GM12878 (cell line): ENCODE data around the gene RFTN2. TPM values are rescaled to one million over a fixed set of nuclear protein-coding genes. Genes with fewer than 3 reads are reported as not detected.

Source experiments
- ATAC-seq: fragments of 200-7000 bp; cut with Tn5 transposase; 3 replicates; pipeline ENCODE4 v1.9.1; 2020; ENCODE audit warnings: mild to moderate bottlenecking, moderate library complexity
- BruUV-seq: library from RNA; stranded (reverse); fragments of 400-500 nt; replicated peaks from 2 replicates; lab custom pipeline; 2021; lab: Mats Ljungman, UMichigan
- CTCF ChIA-PET: fragments of 300-600 bp; sonication (Branson Sonifier 250); formaldehyde crosslinking; extraction: SDS; loops from one replicate; lab custom pipeline; 2021; ENCODE audit warnings: inconsistent platforms; lab: Yijun Ruan, JAX
- POLR2A ChIA-PET: fragments of 350-600 bp; formaldehyde crosslinking; extraction: SDS; loops from one replicate; lab custom pipeline; 2021; ENCODE audit warnings: inconsistent platforms; lab: Charles Lee
- RAD21 ChIA-PET: fragments of 300-600 bp; sonication (Branson Sonifier 250); formaldehyde crosslinking; loops from one replicate; lab custom pipeline; 2023; ENCODE audit warnings: antibody characterized with exemption; ENCODE audit not compliant: unreplicated experiment; lab: Charles Lee
- SMC1A ChIA-PET: fragments of 300-600 bp; sonication (Branson Sonifier 250); formaldehyde crosslinking; loops from one replicate; lab custom pipeline; 2023; ENCODE audit not compliant: unreplicated experiment, uncharacterized antibody; lab: Charles Lee
- DNase-seq: peaks from one replicate; pipeline ENCODE4 v3.0.0-alpha.2; 2011; ENCODE audit warnings: low read depth, low spot score
- FAIRE-seq: peaks from 3 replicates; lab custom pipeline; 2011; peaks lifted over from hg19 to GRCh38; lab: Jason Lieb, UNC
- H2AFZ ChIP-seq: 2 replicates; pipeline ENCODE4 v1.6.0; 2011; ENCODE audit warnings: low read depth, low read length, control low read depth; ENCODE audit not compliant: control insufficient read depth
- H3K27ac ChIP-seq: 2 replicates; pipeline ENCODE4 v1.5.1; 2011; ENCODE audit warnings: control low read depth; ENCODE audit not compliant: control insufficient read depth, insufficient read depth
- H3K27me3 ChIP-seq, 2 experiments: replicated peaks in 1 of 2; 2 replicates each; pipeline versions ENCODE4 v1.6.0 to v1.6.1; 2011; ENCODE audit warnings: low read length in 1 of 2; ENCODE audit not compliant: control insufficient read depth in 2 of 2, insufficient read depth in 2 of 2
- H3K36me3 ChIP-seq, 2 experiments: 2 replicates each; pipeline ENCODE4 v1.5.1; 2011; ENCODE audit warnings: low read length in 1 of 2; ENCODE audit not compliant: control insufficient read depth in 2 of 2, insufficient read depth in 2 of 2
- H3K4me1 ChIP-seq: 2 replicates; pipeline ENCODE4 v1.6.1; 2011; ENCODE audit warnings: mild to moderate bottlenecking, low read length, moderate library complexity, mixed read lengths; ENCODE audit not compliant: control insufficient read depth, insufficient read depth
- H3K4me2 ChIP-seq: 2 replicates; pipeline ENCODE4 v1.6.0; 2011; ENCODE audit warnings: control low read depth; ENCODE audit not compliant: control insufficient read depth, insufficient read depth
- H3K4me3 ChIP-seq: fragments of 200-600 bp; sonication (generic); 2 replicates; pipeline ENCODE4 v1.5.1; 2016
- H3K79me2 ChIP-seq: 2 replicates; pipeline ENCODE4 v1.6.0; 2011; ENCODE audit warnings: low read length; ENCODE audit not compliant: control insufficient read depth, insufficient read depth
- H3K9ac ChIP-seq: 2 replicates; pipeline ENCODE4 v1.8.0; 2011; ENCODE audit warnings: low read length, control low read depth, mixed read lengths; ENCODE audit not compliant: control insufficient read depth, insufficient read depth
- H3K9me3 ChIP-seq: replicated peaks from 3 replicates; pipeline ENCODE4 v1.5.1; 2011; ENCODE audit warnings: mild to moderate bottlenecking, low read length; ENCODE audit not compliant: control insufficient read depth, insufficient read depth
- H4K20me1 ChIP-seq: 2 replicates; pipeline ENCODE4 v1.6.0; 2011; ENCODE audit not compliant: control insufficient read depth, insufficient read depth
- BRCA1 ChIP-seq: IDR thresholded peaks from 2 replicates; pipeline ENCODE4 v1.6.1; 2011; ENCODE audit warnings: low read depth, low read length, improper control_type of control experiment
- DPF2 ChIP-seq: fragments of 450-650 bp; IDR thresholded peaks from 2 replicates; pipeline ENCODE4 v1.6.1; 2017; ENCODE audit warnings: mild to moderate bottlenecking
- KLF5 ChIP-seq: fragments of 450-650 bp; IDR thresholded peaks from 2 replicates; pipeline ENCODE4 v1.6.1; 2014; ENCODE audit warnings: mild to moderate bottlenecking; ENCODE audit not compliant: partially characterized antibody
- MYC ChIP-seq: IDR thresholded peaks from 2 replicates; pipeline ENCODE4 v1.6.1; 2011; ENCODE audit warnings: mild to moderate bottlenecking, low read length, moderate library complexity, inconsistent platforms; ENCODE audit not compliant: insufficient read depth, insufficient replicate concordance, insufficient read length, severe bottlenecking
- NFXL1 ChIP-seq: fragments of 450-650 bp; IDR thresholded peaks from 2 replicates; pipeline ENCODE4 v1.6.1; 2017; ENCODE audit warnings: antibody characterized with exemption, mild to moderate bottlenecking, borderline replicate concordance
- PAX5 ChIP-seq: IDR thresholded peaks from 2 replicates; pipeline ENCODE4 v1.6.1; 2011; ENCODE audit warnings: low read depth, low read length, borderline replicate concordance
- RCOR1 ChIP-seq: conservative IDR thresholded peaks from 2 replicates; pipeline ENCODE4 v1.6.1; 2012; ENCODE audit warnings: low read depth, low read length, improper control_type of control experiment
- SMARCA5 ChIP-seq: fragments of 450-650 bp; IDR thresholded peaks from 2 replicates; pipeline ENCODE4 v1.6.1; 2017; ENCODE audit warnings: mild to moderate bottlenecking
- SUPT20H ChIP-seq: IDR thresholded peaks from 2 replicates; pipeline ENCODE4 v1.6.1; 2011; ENCODE audit warnings: low read depth, mild to moderate bottlenecking, low read length, moderate library complexity, borderline replicate concordance; ENCODE audit not compliant: control insufficient read depth
- ZNF207 ChIP-seq: fragments of 450-650 bp; IDR thresholded peaks from 2 replicates; pipeline ENCODE4 v1.6.1; 2014; ENCODE audit warnings: antibody characterized with exemption, mild to moderate bottlenecking, borderline replicate concordance
- in situ Hi-C: fragments of 300-500 bp; cut with MboI; formaldehyde crosslinking; loops from 9 replicates; pipeline ENCODE4 v1.14.3; 2018; ENCODE audit warnings: mixed read lengths
- intact Hi-C: fragments of 100-400 bp; cut with micrococcal nuclease; formaldehyde crosslinking; loops from one replicate; pipeline ENCODE4 v1.14.2; 2022; ENCODE audit not compliant: unreplicated experiment
- polyA plus RNA-seq, 11 experiments: library from polyadenylated mRNA; depleted of rRNA in 4 of 11; unstranded in 6 of 11; stranded (reverse) in 5 of 11; fragments of >200 nt; fragmentation: Nextera tagmentation in 4 of 11; fragmentation: Illumina TruSeq in 1 of 11; extraction: Ambion mirVana in 4 of 11; extraction: Trizol in 1 of 11; gene quantifications; 1 replicate in 1 of 11; 2 replicates in 10 of 11; pipeline versions ENCODE4 v1.2.1 to v1.2.3, GENCODE V29; 2011 to 2016; ENCODE audit warnings: inconsistent platforms in 2 of 11, missing spikeins in 2 of 11, low read depth in 1 of 11
- total RNA-seq, 4 experiments: library from RNA; depleted of rRNA in 3 of 4; stranded (reverse); fragments of >200 nt in 3 of 4; fragmentation: Illumina TruSeq in 1 of 4; extraction: Trizol in 1 of 4; gene quantifications; 2 replicates each; pipeline versions ENCODE4 v1.2.1 to v1.2.3, GENCODE V29; 2013 to 2021
- TF ChIP-seq, protein P1 (sequence below): IDR thresholded peaks from 2 replicates; pipeline ENCODE4 v1.6.1; 2011; ENCODE audit warnings: borderline replicate concordance, low read depth, mild to moderate bottlenecking, moderate library complexity, mixed read lengths, low read length; ENCODE audit not compliant: insufficient read depth; ENCODE audit errors: extremely low read length
- TF ChIP-seq, protein P2 (sequence below): fragments of 450-650 bp; formaldehyde crosslinking; IDR thresholded peaks from 2 replicates; pipeline ENCODE4 v1.5.0; 2022; ENCODE audit warnings: mild to moderate bottlenecking, missing genetic modification characterization
- TF ChIP-seq, protein P3 (sequence below): fragments of 450-650 bp; IDR thresholded peaks from 2 replicates; pipeline ENCODE4 v1.6.1; 2014; ENCODE audit warnings: mild to moderate bottlenecking
- TF ChIP-seq, protein P4 (sequence below): fragments of 450-650 bp; IDR thresholded peaks from 2 replicates; pipeline ENCODE4 v1.6.1; 2016; ENCODE audit warnings: mild to moderate bottlenecking

Gene RFTN2
- total and polyA plus RNA-seq, 10 of the 15 experiments (the other 5 are each of a cell fraction or from before 2014, with no cell fraction given): 0.09 to 0.23 TPM; not detected in 8

DNA sequence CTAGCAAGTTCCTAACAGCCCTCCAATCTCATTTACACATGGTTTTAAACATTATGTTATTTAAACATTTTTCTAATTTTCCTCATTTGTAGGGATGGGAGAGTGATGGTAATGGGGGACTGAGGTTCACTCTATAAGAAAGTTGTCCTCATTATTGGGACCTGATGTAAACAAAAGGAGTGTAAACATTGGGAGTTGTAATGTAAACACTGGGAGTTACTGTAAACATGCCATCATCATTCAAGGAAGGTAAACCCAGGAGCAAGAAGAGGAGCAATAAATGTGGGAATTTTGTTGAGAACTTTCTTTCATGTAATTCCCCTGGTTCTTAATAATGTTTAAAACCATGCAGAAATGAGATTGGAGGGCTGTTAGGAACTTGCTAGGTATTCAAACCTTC is 17.8 kb downstream of the RFTN2 start:
- in situ Hi-C loops: no loop called here
- H3K4me1 ChIP-seq: no peaks in the 10 kb centered on the region
- H3K79me2 ChIP-seq: no peaks in the 10 kb centered on the region
- no peak overlapping the region for H3K4me3 ChIP-seq
- no peaks in the 10 kb centered on the region for H4K20me1 ChIP-seq
- intact Hi-C loops: no loop called here
- ChIA-PET RAD21 (no interaction called here), CTCF (interaction anchor here (1.6 kb wide), 1 partner anchor 8 kb away, joined by 5 read pairs; no protein-coding TSS in a partner anchor), POLR2A (no interaction called here), SMC1A (no interaction called here)
- H3K4me2 ChIP-seq: no peak overlapping the region
- TF ChIP-seq, protein P1, sequence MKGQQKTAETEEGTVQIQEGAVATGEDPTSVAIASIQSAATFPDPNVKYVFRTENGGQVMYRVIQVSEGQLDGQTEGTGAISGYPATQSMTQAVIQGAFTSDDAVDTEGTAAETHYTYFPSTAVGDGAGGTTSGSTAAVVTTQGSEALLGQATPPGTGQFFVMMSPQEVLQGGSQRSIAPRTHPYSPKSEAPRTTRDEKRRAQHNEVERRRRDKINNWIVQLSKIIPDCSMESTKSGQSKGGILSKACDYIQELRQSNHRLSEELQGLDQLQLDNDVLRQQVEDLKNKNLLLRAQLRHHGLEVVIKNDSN: no peak
- TF ChIP-seq PAX5 (no peak), SMARCA5 (no peak), NFXL1 (no peak), DPF2 (no peak), MYC (no peak), SUPT20H (no peak), ZNF207 (no peak), KLF5 (no peak), RCOR1 (no peak), BRCA1 (no peak)
- TF ChIP-seq, protein P2, sequence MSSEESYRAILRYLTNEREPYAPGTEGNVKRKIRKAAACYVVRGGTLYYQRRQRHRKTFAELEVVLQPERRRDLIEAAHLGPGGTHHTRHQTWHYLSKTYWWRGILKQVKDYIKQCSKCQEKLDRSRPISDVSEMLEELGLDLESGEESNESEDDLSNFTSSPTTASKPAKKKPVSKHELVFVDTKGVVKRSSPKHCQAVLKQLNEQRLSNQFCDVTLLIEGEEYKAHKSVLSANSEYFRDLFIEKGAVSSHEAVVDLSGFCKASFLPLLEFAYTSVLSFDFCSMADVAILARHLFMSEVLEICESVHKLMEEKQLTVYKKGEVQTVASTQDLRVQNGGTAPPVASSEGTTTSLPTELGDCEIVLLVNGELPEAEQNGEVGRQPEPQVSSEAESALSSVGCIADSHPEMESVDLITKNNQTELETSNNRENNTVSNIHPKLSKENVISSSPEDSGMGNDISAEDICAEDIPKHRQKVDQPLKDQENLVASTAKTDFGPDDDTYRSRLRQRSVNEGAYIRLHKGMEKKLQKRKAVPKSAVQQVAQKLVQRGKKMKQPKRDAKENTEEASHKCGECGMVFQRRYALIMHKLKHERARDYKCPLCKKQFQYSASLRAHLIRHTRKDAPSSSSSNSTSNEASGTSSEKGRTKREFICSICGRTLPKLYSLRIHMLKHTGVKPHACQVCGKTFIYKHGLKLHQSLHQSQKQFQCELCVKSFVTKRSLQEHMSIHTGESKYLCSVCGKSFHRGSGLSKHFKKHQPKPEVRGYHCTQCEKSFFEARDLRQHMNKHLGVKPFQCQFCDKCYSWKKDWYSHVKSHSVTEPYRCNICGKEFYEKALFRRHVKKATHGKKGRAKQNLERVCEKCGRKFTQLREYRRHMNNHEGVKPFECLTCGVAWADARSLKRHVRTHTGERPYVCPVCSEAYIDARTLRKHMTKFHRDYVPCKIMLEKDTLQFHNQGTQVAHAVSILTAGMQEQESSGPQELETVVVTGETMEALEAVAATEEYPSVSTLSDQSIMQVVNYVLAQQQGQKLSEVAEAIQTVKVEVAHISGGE (CRISPR knock-in tag): no peak
- TF ChIP-seq, protein P3, sequence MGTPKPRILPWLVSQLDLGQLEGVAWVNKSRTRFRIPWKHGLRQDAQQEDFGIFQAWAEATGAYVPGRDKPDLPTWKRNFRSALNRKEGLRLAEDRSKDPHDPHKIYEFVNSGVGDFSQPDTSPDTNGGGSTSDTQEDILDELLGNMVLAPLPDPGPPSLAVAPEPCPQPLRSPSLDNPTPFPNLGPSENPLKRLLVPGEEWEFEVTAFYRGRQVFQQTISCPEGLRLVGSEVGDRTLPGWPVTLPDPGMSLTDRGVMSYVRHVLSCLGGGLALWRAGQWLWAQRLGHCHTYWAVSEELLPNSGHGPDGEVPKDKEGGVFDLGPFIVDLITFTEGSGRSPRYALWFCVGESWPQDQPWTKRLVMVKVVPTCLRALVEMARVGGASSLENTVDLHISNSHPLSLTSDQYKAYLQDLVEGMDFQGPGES: no peak
- TF ChIP-seq, protein P4, sequence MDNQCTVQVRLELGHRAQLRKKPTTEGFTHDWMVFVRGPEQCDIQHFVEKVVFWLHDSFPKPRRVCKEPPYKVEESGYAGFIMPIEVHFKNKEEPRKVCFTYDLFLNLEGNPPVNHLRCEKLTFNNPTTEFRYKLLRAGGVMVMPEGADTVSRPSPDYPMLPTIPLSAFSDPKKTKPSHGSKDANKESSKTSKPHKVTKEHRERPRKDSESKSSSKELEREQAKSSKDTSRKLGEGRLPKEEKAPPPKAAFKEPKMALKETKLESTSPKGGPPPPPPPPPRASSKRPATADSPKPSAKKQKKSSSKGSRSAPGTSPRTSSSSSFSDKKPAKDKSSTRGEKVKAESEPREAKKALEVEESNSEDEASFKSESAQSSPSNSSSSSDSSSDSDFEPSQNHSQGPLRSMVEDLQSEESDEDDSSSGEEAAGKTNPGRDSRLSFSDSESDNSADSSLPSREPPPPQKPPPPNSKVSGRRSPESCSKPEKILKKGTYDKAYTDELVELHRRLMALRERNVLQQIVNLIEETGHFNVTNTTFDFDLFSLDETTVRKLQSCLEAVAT: no peak
- no peaks in the 10 kb centered on the region for H3K9me3 ChIP-seq
- DNase-seq (no peak), ATAC-seq (no peak), FAIRE-seq (no peak)
- H2AFZ ChIP-seq: no peak overlapping the region
- no TSS peak for BruUV-seq
- no peak overlapping the region for H3K9ac ChIP-seq
- no peaks in the 10 kb centered on the region for H3K27me3 ChIP-seq
- H3K36me3 ChIP-seq: no peaks in the 10 kb centered on the region
- H3K27ac ChIP-seq: no peak overlapping the region
